Endothelial cell of umbilical vein (primary cell): Measurements from ENCODE around the gene FGF12. TPM values are rescaled to one million over a fixed set of nuclear protein-coding genes. Genes with fewer than 3 reads are reported as not detected.
"Not testable (repeated sequence)": the region's sequence is repeated elsewhere in the genome, so short reads cannot be mapped to it uniquely, and the experiment has no call there.

Source experiments
- BruUV-seq: library from RNA; stranded (reverse); fragments of 400-500 nt; replicated peaks from 2 replicates; lab custom pipeline; 2021; lab: Mats Ljungman, UMichigan
- CTCF ChIA-PET: fragments of 300-600, 350-600 bp; sonication (Branson Sonifier 250); formaldehyde crosslinking; loops from one replicate; lab custom pipeline; 2021; ENCODE audit warnings: antibody characterized with exemption, inconsistent platforms; lab: Charles Lee
- POLR2A ChIA-PET: fragments of 300-600, 350-600 bp; sonication (Branson Sonifier 250); formaldehyde crosslinking; loops from one replicate; lab custom pipeline; 2021; ENCODE audit warnings: antibody characterized with exemption, inconsistent platforms; lab: Charles Lee
- DNase-seq: peaks from one replicate; pipeline ENCODE4 v3.0.0-alpha.2; 2011; ENCODE audit warnings: low read depth, low spot score
- FAIRE-seq: peaks from 2 replicates; lab custom pipeline; 2011; peaks lifted over from hg19 to GRCh38; lab: Jason Lieb, UNC
- H2AFZ ChIP-seq: 2 replicates; pipeline ENCODE4 v1.6.0; 2012; ENCODE audit warnings: low read depth, low read length, control low read depth, inconsistent platforms
- H3K27ac ChIP-seq: 2 replicates; pipeline ENCODE4 v1.5.1; 2011; ENCODE audit warnings: low read depth, mild to moderate bottlenecking, control low read depth, low read length, moderate library complexity; ENCODE audit not compliant: insufficient read depth
- H3K27me3 ChIP-seq, 2 experiments: 2 replicates each; pipeline versions ENCODE4 v1.6.0 to v1.6.1; 2011; ENCODE audit warnings: low read length in 2 of 2, mixed read lengths in 1 of 2; ENCODE audit not compliant: control insufficient read depth in 2 of 2, insufficient read depth in 2 of 2
- H3K36me3 ChIP-seq, 2 experiments: 2 replicates in 1 of 2; 3 replicates in 1 of 2; pipeline ENCODE4 v1.5.1; 2011; ENCODE audit warnings: low read length in 2 of 2, mild to moderate bottlenecking in 1 of 2, moderate library complexity in 1 of 2; ENCODE audit not compliant: control insufficient read depth in 2 of 2, insufficient read depth in 2 of 2; ENCODE audit errors: extremely low read depth in 1 of 2
- H3K4me1 ChIP-seq: 3 replicates; pipeline ENCODE4 v1.5.1; 2011; ENCODE audit warnings: mild to moderate bottlenecking, low read length; ENCODE audit not compliant: control insufficient read depth, insufficient read depth; ENCODE audit errors: extremely low read depth
- H3K4me2 ChIP-seq: 2 replicates; pipeline ENCODE4 v1.6.1; 2011; ENCODE audit warnings: low read length, control low read depth, mixed read lengths; ENCODE audit not compliant: insufficient read depth
- H3K4me3 ChIP-seq, 3 experiments: fragments of 200-600 bp in 1 of 3; sonication (generic), shearing (Covaris generic) in 1 of 3; replicated peaks in 1 of 3; 2 replicates each; pipeline ENCODE4 v1.5.1; 2011 to 2016; ENCODE audit warnings: control low read depth in 3 of 3, low read length in 3 of 3, mild to moderate bottlenecking in 2 of 3, inconsistent platforms in 1 of 3, low read depth in 1 of 3, moderate library complexity in 1 of 3; ENCODE audit not compliant: insufficient read depth in 1 of 3
- H3K79me2 ChIP-seq: 2 replicates; pipeline ENCODE4 v1.6.0; 2012; ENCODE audit warnings: low read length, inconsistent platforms; ENCODE audit not compliant: control insufficient read depth, insufficient read depth
- H3K9ac ChIP-seq: replicated peaks from 2 replicates; pipeline ENCODE3; 2011; ENCODE audit warnings: low read length, control low read depth; ENCODE audit not compliant: insufficient read depth; ENCODE audit errors: extremely low read depth
- H3K9me1 ChIP-seq: replicated peaks from 3 replicates; pipeline ENCODE4 v1.6.0; 2011; ENCODE audit warnings: mild to moderate bottlenecking, low read length; ENCODE audit not compliant: control insufficient read depth, insufficient read depth; ENCODE audit errors: extremely low read depth
- H3K9me3 ChIP-seq: replicated peaks from 2 replicates; pipeline ENCODE4 v1.5.1; 2012; ENCODE audit warnings: low read length, inconsistent platforms; ENCODE audit not compliant: control insufficient read depth, insufficient read depth
- H4K20me1 ChIP-seq: replicated peaks from 2 replicates; pipeline ENCODE3; 2011; ENCODE audit warnings: mild to moderate bottlenecking, low read length; ENCODE audit not compliant: control insufficient read depth, insufficient read depth; ENCODE audit errors: extremely low read depth
- EZH2 ChIP-seq: IDR thresholded peaks from 2 replicates; pipeline ENCODE4 v1.6.1; 2012; ENCODE audit warnings: borderline replicate concordance, low read depth, mild to moderate bottlenecking, moderate library complexity, low read length, inconsistent platforms; ENCODE audit not compliant: severe bottlenecking
- GATA2 ChIP-seq: IDR thresholded peaks from 2 replicates; pipeline ENCODE4 v1.7.0; 2011; ENCODE audit warnings: low read depth, mild to moderate bottlenecking, moderate library complexity, mixed read lengths, low read length; ENCODE audit not compliant: insufficient read length, insufficient read depth
- dilution Hi-C: fragments of 300-500 bp; cut with MboI; formaldehyde crosslinking; loops from one replicate; pipeline ENCODE4 v1.15.0; 2019; ENCODE audit warnings: low sequenced_read_pairs; ENCODE audit not compliant: extremely low pct_ligation_motif_present
- intact Hi-C: fragments of 100-400 bp; cut with micrococcal nuclease; formaldehyde crosslinking; loops from one replicate; pipeline ENCODE4 v1.10.0; 2022
- polyA plus RNA-seq, 4 experiments: library from polyadenylated mRNA; depleted of rRNA in 3 of 4; stranded (reverse) in 3 of 4; unstranded in 1 of 4; fragments of >200 nt; gene quantifications; 2 replicates each; pipeline versions ENCODE4 v1.2.1 to v1.2.3, GENCODE V29; 2011 to 2012; ENCODE audit warnings: missing spikeins in 1 of 4
- total RNA-seq: library from RNA; stranded (reverse); gene quantifications from 2 replicates; pipeline ENCODE4 v1.2.3, GENCODE V29; 2021
- TF ChIP-seq, protein P1 (sequence below): IDR thresholded peaks from 2 replicates; pipeline ENCODE4 v1.6.1; 2011; ENCODE audit not compliant: insufficient read depth, insufficient read length

Gene FGF12
- total and polyA plus RNA-seq, 2 donors (not counting 3 experiments of a cell fraction or from before 2014, with no cell fraction given) = 0.72 to 2.5 TPM

DNA sequence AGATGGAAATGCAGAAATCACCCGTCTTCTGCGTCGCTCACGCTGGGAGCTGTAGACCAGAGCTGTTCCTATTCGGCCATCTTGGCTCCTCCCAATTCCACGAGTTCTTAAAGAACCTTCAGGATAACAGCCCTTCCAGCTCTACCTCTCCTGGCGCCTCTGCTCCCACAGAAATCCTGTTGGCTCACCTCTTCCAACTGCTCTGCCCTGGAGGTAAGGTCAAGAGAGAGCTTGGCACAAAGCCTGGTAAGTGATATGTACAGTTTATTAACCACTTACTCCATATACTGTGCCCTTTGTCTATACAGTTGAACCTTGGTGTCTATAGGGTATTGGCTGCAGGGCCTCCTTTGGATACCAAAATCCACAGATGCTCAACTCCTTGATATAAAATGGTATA lies 17.8 kb upstream of the FGF12 start:
- intact Hi-C loops (no loop called here), dilution Hi-C loops (no loop called here)
- ChIA-PET POLR2A (no interaction called here), CTCF (interaction anchor here (1.2 kb wide), 2 partner anchors 9 to 12 kb away, joined by 4 to 6 read pairs; no protein-coding TSS in a partner anchor)
- TF ChIP-seq GATA2 (no peak), EZH2 (no peak)
- TF ChIP-seq, protein P1, sequence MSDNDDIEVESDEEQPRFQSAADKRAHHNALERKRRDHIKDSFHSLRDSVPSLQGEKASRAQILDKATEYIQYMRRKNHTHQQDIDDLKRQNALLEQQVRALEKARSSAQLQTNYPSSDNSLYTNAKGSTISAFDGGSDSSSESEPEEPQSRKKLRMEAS = no peak
- Histone ChIP-seq H3K9me1 (no peaks in the 10 kb centered on the region), H3K9ac (no peak overlapping the region), H2AFZ (no peak overlapping the region), H3K79me2 (no peaks in the 10 kb centered on the region), H3K4me2 (no peak overlapping the region), H4K20me1 (no peaks in the 10 kb centered on the region), H3K27me3 (no peaks in the 10 kb centered on the region), H3K27ac (no peak overlapping the region), H3K9me3 (no peaks in the 10 kb centered on the region), H3K36me3 (no peaks in the 10 kb centered on the region), H3K4me3 (no peak overlapping the region), H3K4me1 (no peaks in the 10 kb centered on the region)
- DNase-seq = no peak
- FAIRE-seq = no peak
- BruUV-seq = no TSS peak

GRCh38 chr3:192744604-192745003 lies 17.3 kb upstream of the FGF12 start:
- H3K27me3 ChIP-seq, H4K20me1 ChIP-seq, H3K9me3 ChIP-seq, H3K9ac ChIP-seq, intact Hi-C loops, H3K27ac ChIP-seq, FAIRE-seq, CTCF ChIA-PET, H3K4me1 ChIP-seq, dilution Hi-C loops, H3K9me1 ChIP-seq, DNase-seq, H3K4me2 ChIP-seq, BruUV-seq, POLR2A ChIA-PET, H3K36me3 ChIP-seq, H2AFZ ChIP-seq, H3K4me3 ChIP-seq, H3K79me2 ChIP-seq: not testable (repeated sequence)
